Neural cell (in vitro differentiated cells): ENCODE results near the gene TMEM107.
A peak's percentile ranks its signal among the peaks of the same experiment; 100 is the strongest.

Experiments used
- CTCF ChIP-seq: fragments of 450-650 bp; IDR thresholded peaks from 2 replicates; pipeline ENCODE4 v1.5.1; 2014; ENCODE audit warnings: antibody characterized with exemption, mild to moderate bottlenecking, moderate library complexity; ENCODE audit not compliant: poor library complexity, severe bottlenecking
- EP300 ChIP-seq: fragments of 450-650 bp; conservative IDR thresholded peaks from 2 replicates; pipeline ENCODE4 v1.6.1; 2014; ENCODE audit warnings: antibody characterized with exemption, mild to moderate bottlenecking, moderate library complexity; ENCODE audit not compliant: poor library complexity, severe bottlenecking
- EZH2 ChIP-seq: fragments of 200-600, 300-800 bp; shearing (Covaris generic), sonication (generic); IDR thresholded peaks from 2 replicates; pipeline ENCODE4 v1.6.1; 2014; ENCODE audit warnings: antibody characterized with exemption, low read length, borderline replicate concordance, mild to moderate bottlenecking; ENCODE audit not compliant: insufficient read depth, poor library complexity, severe bottlenecking
- MXI1 ChIP-seq: fragments of 450-650 bp; conservative IDR thresholded peaks from 2 replicates; pipeline ENCODE4 v1.6.1; 2014; ENCODE audit warnings: antibody characterized with exemption, mild to moderate bottlenecking; ENCODE audit not compliant: poor library complexity, severe bottlenecking
- POLR2AphosphoS5 ChIP-seq: IDR thresholded peaks from 2 replicates; pipeline ENCODE4 v1.6.1; 2012
- RAD21 ChIP-seq: fragments of 450-650 bp; conservative IDR thresholded peaks from 2 replicates; pipeline ENCODE4 v1.6.1; 2014; ENCODE audit warnings: antibody characterized with exemption, mild to moderate bottlenecking, moderate library complexity
- REST ChIP-seq: IDR thresholded peaks from 2 replicates; pipeline ENCODE4 v1.6.1; 2012; ENCODE audit warnings: borderline replicate concordance
- SMC3 ChIP-seq: fragments of 450-650 bp; conservative IDR thresholded peaks from 2 replicates; pipeline ENCODE4 v1.6.1; 2014; ENCODE audit warnings: antibody characterized with exemption, mild to moderate bottlenecking, moderate library complexity; ENCODE audit not compliant: poor library complexity
- TAF1 ChIP-seq: IDR thresholded peaks from 2 replicates; pipeline ENCODE4 v1.6.1; 2012; ENCODE audit warnings: low read depth

- TF ChIP-seq MXI1 (peak; percentile 58), POLR2AphosphoS5 (no peak), CTCF (peak; percentile 28), EZH2 (no peak), EP300 (no peak), TAF1 (no peak), RAD21 (no peak), SMC3 (no peak), REST (no peak)
These were observed 47.4 kb upstream of the TMEM107 start for GRCh38 chr17:8223356-8224126.
